DND-41 (cell line): ENCODE data around the gene GTF3C4.

Experiments used
- ATAC-seq: fragments of 200-7000 bp; cut with Tn5 transposase; 3 replicates; pipeline ENCODE4 v1.9.1; 2021; ENCODE audit warnings: low read depth; ENCODE audit not compliant: insufficient read depth
- DNase-seq: peaks from one replicate; pipeline ENCODE4 v3.0.0-alpha.2; 2020
- H2AFZ ChIP-seq: 2 replicates; pipeline ENCODE4 v1.6.0; 2012; ENCODE audit warnings: low read depth, low read length
- H3K27ac ChIP-seq: 2 replicates; pipeline ENCODE4 v1.5.1; 2012; ENCODE audit warnings: low read length, inconsistent platforms
- H3K27me3 ChIP-seq: fragments of 200-600 bp; sonication (generic); 2 replicates; pipeline ENCODE4 v1.6.0; 2012; ENCODE audit warnings: low read length, mild to moderate bottlenecking, inconsistent platforms; ENCODE audit not compliant: insufficient read depth, poor library complexity
- H3K36me3 ChIP-seq: 2 replicates; pipeline ENCODE4 v1.5.1; 2012; ENCODE audit warnings: low read length, inconsistent platforms; ENCODE audit not compliant: insufficient read depth
- H3K4me1 ChIP-seq: 2 replicates; pipeline ENCODE4 v1.5.1; 2012; ENCODE audit warnings: mild to moderate bottlenecking, low read length; ENCODE audit not compliant: insufficient read depth
- H3K4me2 ChIP-seq: 2 replicates; pipeline ENCODE4 v1.6.0; 2012; ENCODE audit warnings: mild to moderate bottlenecking, moderate library complexity, low read length, inconsistent platforms; ENCODE audit not compliant: insufficient read depth
- H3K4me3 ChIP-seq, 2 experiments: fragments of 200-600 bp in 1 of 2; shearing (Covaris generic) in 1 of 2; 2 replicates each; pipeline ENCODE4 v1.5.1; 2012 to 2016; ENCODE audit warnings: inconsistent platforms in 2 of 2, low read length in 2 of 2, mild to moderate bottlenecking in 2 of 2, low read depth in 1 of 2, moderate library complexity in 1 of 2
- H3K79me2 ChIP-seq: 2 replicates; pipeline ENCODE4 v1.6.0; 2012; ENCODE audit warnings: low read length, inconsistent platforms; ENCODE audit not compliant: insufficient read depth
- H3K9ac ChIP-seq: 2 replicates; pipeline ENCODE4 v1.6.0; 2012; ENCODE audit warnings: low read depth, mild to moderate bottlenecking, inconsistent platforms, low read length, moderate library complexity
- H3K9me3 ChIP-seq: 2 replicates; pipeline ENCODE4 v1.5.1; 2012; ENCODE audit warnings: low read length, moderate library complexity, mild to moderate bottlenecking, inconsistent platforms; ENCODE audit not compliant: insufficient read depth, severe bottlenecking
- H4K20me1 ChIP-seq: 2 replicates; pipeline ENCODE4 v1.6.0; 2012; ENCODE audit warnings: low read length; ENCODE audit not compliant: insufficient read depth
- CTCF ChIP-seq: IDR thresholded peaks from 2 replicates; pipeline ENCODE4 v1.5.1; 2012; ENCODE audit warnings: borderline replicate concordance, low read length, moderate library complexity, mild to moderate bottlenecking; ENCODE audit not compliant: poor library complexity, severe bottlenecking; ENCODE audit errors: extremely low read depth
- EZH2 ChIP-seq: IDR thresholded peaks from 3 replicates; pipeline ENCODE4 v1.6.1; 2012; ENCODE audit warnings: borderline replicate concordance, low read depth, mild to moderate bottlenecking, moderate library complexity, low read length, inconsistent platforms; ENCODE audit not compliant: severe bottlenecking

Gene GTF3C4

GRCh38 chr9:132641216-132641615 is 29.0 kb upstream of the GTF3C4 start:
- no peaks in the 10 kb centered on the region for H3K79me2 ChIP-seq
- TF ChIP-seq EZH2 (no peak), CTCF (no peak)
- no peaks in the 10 kb centered on the region for H3K27me3 ChIP-seq
- no peaks in the 10 kb centered on the region for H3K9me3 ChIP-seq
- no peak overlapping the region for H3K9ac ChIP-seq
- H3K4me1 ChIP-seq: no peaks in the 10 kb centered on the region
- peaks cover 86% of the 10 kb centered on the region for H3K36me3 ChIP-seq
- no peaks in the 10 kb centered on the region for H4K20me1 ChIP-seq
- ATAC-seq (no peak), DNase-seq (no peak)
- H3K4me3 ChIP-seq: no peak overlapping the region
- no peak overlapping the region for H3K27ac ChIP-seq
- no peak overlapping the region for H3K4me2 ChIP-seq
- no peak overlapping the region for H2AFZ ChIP-seq

GRCh38 chr9:132644251-132644650 is 26.0 kb upstream of the GTF3C4 start:
- Histone ChIP-seq H3K4me3 (no peak overlapping the region), H4K20me1 (no peaks in the 10 kb centered on the region), H3K9me3 (no peaks in the 10 kb centered on the region), H3K9ac (no peak overlapping the region), H3K36me3 (peaks cover 92% of the 10 kb centered on the region), H2AFZ (no peak overlapping the region), H3K79me2 (no peaks in the 10 kb centered on the region), H3K27ac (no peak overlapping the region), H3K4me1 (no peaks in the 10 kb centered on the region), H3K27me3 (no peaks in the 10 kb centered on the region), H3K4me2 (no peak overlapping the region)
- peak; percentile 49 for TF ChIP-seq CTCF
- TF ChIP-seq EZH2: no peak
- no peak for DNase-seq
- peak; percentile 79; the same call in 2 of the 3 replicates for ATAC-seq

- H3K4me2 ChIP-seq: no peak overlapping the region
- no peak overlapping the region for H3K27ac ChIP-seq
- H4K20me1 ChIP-seq: no peaks in the 10 kb centered on the region
- no peaks in the 10 kb centered on the region for H3K4me1 ChIP-seq
- H3K36me3 ChIP-seq: peaks cover 92% of the 10 kb centered on the region
- no peaks in the 10 kb centered on the region for H3K9me3 ChIP-seq
- ATAC-seq (no peak), DNase-seq (no peak)
- TF ChIP-seq CTCF: no peak
- no peak for TF ChIP-seq EZH2
- H3K79me2 ChIP-seq: no peaks in the 10 kb centered on the region
- H2AFZ ChIP-seq: no peak overlapping the region
- no peak overlapping the region for H3K9ac ChIP-seq
- H3K27me3 ChIP-seq: no peaks in the 10 kb centered on the region
- no peak overlapping the region for H3K4me3 ChIP-seq
Observed at GRCh38 chr9:132645306-132645705, 25.0 kb upstream of the GTF3C4 start.

GRCh38 chr9:132645711-132646110 is 24.6 kb upstream of the GTF3C4 start:
- no peak overlapping the region for H3K9ac ChIP-seq
- H2AFZ ChIP-seq: no peak overlapping the region
- ATAC-seq: no peak
- H4K20me1 ChIP-seq: no peaks in the 10 kb centered on the region
- H3K36me3 ChIP-seq: peaks cover 93% of the 10 kb centered on the region
- no peaks in the 10 kb centered on the region for H3K4me1 ChIP-seq
- H3K27me3 ChIP-seq: no peaks in the 10 kb centered on the region
- H3K9me3 ChIP-seq: no peaks in the 10 kb centered on the region
- no peak for DNase-seq
- H3K79me2 ChIP-seq: no peaks in the 10 kb centered on the region
- no peak overlapping the region for H3K4me2 ChIP-seq
- no peak for TF ChIP-seq CTCF
- TF ChIP-seq EZH2: no peak
- no peak overlapping the region for H3K27ac ChIP-seq
- H3K4me3 ChIP-seq: no peak overlapping the region
